Parathyroid adenoma (tissue), 2 donors: Measurements from ENCODE around the gene BUD31.
"Not testable (repeated sequence)": the region's sequence is repeated elsewhere in the genome, so short reads cannot be mapped to it uniquely, and the experiment has no call there.

Experiments
- H2AFZ ChIP-seq: fragments of 300-600 bp; sonication (generic); one replicate; pipeline ENCODE4 v1.7.0; 2017; ENCODE audit warnings: antibody characterized with exemption, mild to moderate bottlenecking
- H3K27ac ChIP-seq: fragments of 300-600 bp; sonication (generic); one replicate; pipeline ENCODE4 v1.7.0; 2017
- H3K27me3 ChIP-seq: fragments of 300-600 bp; sonication (generic); one replicate; pipeline ENCODE4 v1.7.0; 2017; ENCODE audit warnings: low read length; ENCODE audit not compliant: control insufficient read depth, insufficient read depth
- H3K36me3 ChIP-seq: fragments of 300-600 bp; sonication (generic); one replicate; pipeline ENCODE4 v1.7.0; 2017; ENCODE audit warnings: low read length; ENCODE audit not compliant: control insufficient read depth, insufficient read depth
- H3K4me1 ChIP-seq: fragments of 300-600 bp; sonication (generic); one replicate; pipeline ENCODE4 v1.7.0; 2017; ENCODE audit warnings: control low read depth
- H3K4me2 ChIP-seq: fragments of 300-600 bp; sonication (generic); one replicate; pipeline ENCODE4 v1.7.0; 2017; ENCODE audit warnings: low read length
- H3K4me3 ChIP-seq: fragments of 300-600 bp; sonication (generic); one replicate; pipeline ENCODE4 v1.7.0; 2017; ENCODE audit warnings: low read depth, low read length
- H3K79me2 ChIP-seq: fragments of 300-600 bp; sonication (generic); one replicate; pipeline ENCODE4 v1.7.0; 2017; ENCODE audit warnings: control low read depth
- H3K9ac ChIP-seq: fragments of 300-600 bp; sonication (generic); one replicate; pipeline ENCODE4 v1.7.0; 2017; ENCODE audit warnings: mild to moderate bottlenecking
- H3K9me3 ChIP-seq: fragments of 300-600 bp; sonication (generic); one replicate; pipeline ENCODE4 v1.7.0; 2017; ENCODE audit warnings: low read length; ENCODE audit not compliant: control insufficient read depth
- TF ChIP-seq, protein P1 (sequence below): fragments of 300-600 bp; sonication (generic); IDR thresholded peaks from one replicate; pipeline ENCODE4 v1.7.0; 2017; ENCODE audit warnings: antibody characterized with exemption, mild to moderate bottlenecking
- donor health status: primary hyperparathyroidism.

The BUD31 gene

DNA sequence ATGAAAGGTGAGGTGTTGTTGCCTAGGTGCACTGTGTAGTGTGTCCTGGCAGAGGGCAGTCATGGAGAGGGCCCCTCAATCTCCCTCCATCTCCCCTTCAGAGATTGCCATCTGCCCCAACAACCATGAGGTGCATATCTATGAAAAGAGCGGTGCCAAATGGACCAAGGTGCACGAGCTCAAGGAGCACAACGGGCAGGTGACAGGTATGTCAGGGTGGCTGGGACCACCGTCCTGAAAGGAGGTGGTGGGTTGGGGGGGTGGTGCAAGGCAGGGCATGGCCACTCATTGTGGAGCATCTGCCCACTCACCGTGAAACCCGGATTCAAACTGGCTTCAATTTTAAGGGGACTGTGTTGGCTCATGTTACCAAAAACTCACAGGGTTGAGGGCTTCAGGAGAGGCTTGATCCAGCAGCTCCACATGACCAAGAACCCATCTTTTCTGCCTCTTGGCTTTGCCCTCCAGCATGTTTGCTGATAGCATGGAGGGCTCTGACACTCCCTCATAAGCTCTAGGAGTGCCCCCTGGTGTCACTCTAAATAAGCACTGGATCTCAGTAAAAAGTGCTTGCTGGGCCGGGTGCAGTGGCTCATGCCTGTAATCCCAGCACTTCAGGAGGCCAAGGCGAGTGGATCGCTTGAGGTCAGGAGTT lies 22.1 kb upstream of the BUD31 start:
- H3K79me2 ChIP-seq, result peaks cover 2% of the 10 kb centered on the region
- H3K4me1 ChIP-seq, result no peaks in the 10 kb centered on the region
- no peak overlapping the region for H3K9ac ChIP-seq
- no peak overlapping the region for H3K27ac ChIP-seq
- no peak overlapping the region for H2AFZ ChIP-seq
- TF ChIP-seq, protein P1, sequence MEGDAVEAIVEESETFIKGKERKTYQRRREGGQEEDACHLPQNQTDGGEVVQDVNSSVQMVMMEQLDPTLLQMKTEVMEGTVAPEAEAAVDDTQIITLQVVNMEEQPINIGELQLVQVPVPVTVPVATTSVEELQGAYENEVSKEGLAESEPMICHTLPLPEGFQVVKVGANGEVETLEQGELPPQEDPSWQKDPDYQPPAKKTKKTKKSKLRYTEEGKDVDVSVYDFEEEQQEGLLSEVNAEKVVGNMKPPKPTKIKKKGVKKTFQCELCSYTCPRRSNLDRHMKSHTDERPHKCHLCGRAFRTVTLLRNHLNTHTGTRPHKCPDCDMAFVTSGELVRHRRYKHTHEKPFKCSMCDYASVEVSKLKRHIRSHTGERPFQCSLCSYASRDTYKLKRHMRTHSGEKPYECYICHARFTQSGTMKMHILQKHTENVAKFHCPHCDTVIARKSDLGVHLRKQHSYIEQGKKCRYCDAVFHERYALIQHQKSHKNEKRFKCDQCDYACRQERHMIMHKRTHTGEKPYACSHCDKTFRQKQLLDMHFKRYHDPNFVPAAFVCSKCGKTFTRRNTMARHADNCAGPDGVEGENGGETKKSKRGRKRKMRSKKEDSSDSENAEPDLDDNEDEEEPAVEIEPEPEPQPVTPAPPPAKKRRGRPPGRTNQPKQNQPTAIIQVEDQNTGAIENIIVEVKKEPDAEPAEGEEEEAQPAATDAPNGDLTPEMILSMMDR, result no peak
- no peak overlapping the region for H3K4me3 ChIP-seq
- H3K9me3 ChIP-seq, result no peaks in the 10 kb centered on the region
- H3K4me2 ChIP-seq, result no peak overlapping the region
- no peaks in the 10 kb centered on the region for H3K27me3 ChIP-seq
- no peaks in the 10 kb centered on the region for H3K36me3 ChIP-seq

DNA sequence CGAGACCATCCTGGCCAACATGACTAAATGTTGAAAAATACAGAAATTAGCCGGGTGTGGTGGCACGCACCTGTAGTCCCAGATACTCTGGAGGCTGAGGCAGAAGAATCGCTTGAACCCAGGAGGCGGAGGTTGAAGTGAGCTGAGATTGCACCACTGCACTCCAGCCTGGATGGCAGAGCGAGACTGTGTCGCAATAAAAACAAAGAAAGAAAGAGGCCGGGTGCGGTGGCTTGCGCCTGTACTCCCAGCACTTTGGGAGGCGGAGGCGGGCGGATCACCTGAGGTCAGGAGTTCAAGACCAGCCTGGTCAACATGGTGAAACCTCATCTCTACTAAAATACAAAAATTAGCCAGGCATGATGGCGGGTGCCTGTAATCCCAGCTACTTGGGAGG lies 21.5 kb upstream of the BUD31 start:
- not testable (repeated sequence) for H2AFZ ChIP-seq, H3K4me3 ChIP-seq, H3K9ac ChIP-seq, H3K36me3 ChIP-seq, H3K27me3 ChIP-seq, H3K4me2 ChIP-seq, H3K79me2 ChIP-seq, H3K4me1 ChIP-seq, H3K27ac ChIP-seq, H3K9me3 ChIP-seq

DNA sequence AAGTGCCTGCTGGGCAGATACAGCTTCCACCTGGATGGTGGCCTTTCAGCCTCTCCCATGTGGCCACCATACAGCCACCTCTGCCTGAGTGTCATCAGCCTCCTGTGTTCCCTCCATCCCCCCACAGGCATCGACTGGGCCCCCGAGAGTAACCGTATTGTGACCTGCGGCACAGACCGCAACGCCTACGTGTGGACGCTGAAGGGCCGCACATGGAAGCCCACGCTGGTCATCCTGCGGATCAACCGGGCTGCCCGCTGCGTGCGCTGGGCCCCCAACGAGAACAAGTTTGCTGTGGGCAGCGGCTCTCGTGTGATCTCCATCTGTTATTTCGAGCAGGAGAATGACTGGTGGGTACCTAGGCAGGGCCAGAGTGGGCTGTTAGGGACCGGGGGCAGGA lies 20.9 kb upstream of the BUD31 start:
- TF ChIP-seq, protein P1, result no peak
- H3K4me3 ChIP-seq, result no peak overlapping the region

DNA sequence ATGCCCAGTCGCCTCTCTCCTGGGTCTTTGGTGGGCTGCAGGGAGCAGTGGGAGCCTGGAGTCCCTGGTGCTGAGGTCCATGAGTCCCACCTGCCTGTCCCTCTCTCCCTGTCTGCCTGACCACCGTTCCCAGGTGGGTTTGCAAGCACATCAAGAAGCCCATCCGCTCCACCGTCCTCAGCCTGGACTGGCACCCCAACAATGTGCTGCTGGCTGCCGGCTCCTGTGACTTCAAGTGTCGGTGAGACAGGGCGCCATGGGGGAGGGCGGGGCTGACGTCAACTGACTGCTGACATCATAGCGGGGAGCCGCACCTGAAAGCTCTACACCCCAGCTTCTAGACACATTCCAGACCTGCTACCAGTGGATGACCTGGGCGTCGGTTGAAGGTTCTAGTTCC lies 19.0 kb upstream of the BUD31 start:
- H3K9ac ChIP-seq, result no peak overlapping the region
- H3K27ac ChIP-seq, result no peak overlapping the region
- H3K27me3 ChIP-seq, result no peaks in the 10 kb centered on the region
- no peak overlapping the region for H3K4me3 ChIP-seq
- peaks cover 5% of the 10 kb centered on the region for H3K4me1 ChIP-seq
- no peak overlapping the region for H2AFZ ChIP-seq
- H3K9me3 ChIP-seq, result no peaks in the 10 kb centered on the region
- TF ChIP-seq, protein P1, result no peak
- no peaks in the 10 kb centered on the region for H3K79me2 ChIP-seq
- no peak overlapping the region for H3K4me2 ChIP-seq
- no peaks in the 10 kb centered on the region for H3K36me3 ChIP-seq

More for the DNA sequence above, 20.9 kb upstream of the BUD31 start:
- no peak overlapping the region for H2AFZ ChIP-seq
- H3K27ac ChIP-seq, result no peak overlapping the region
- no peak overlapping the region for H3K9ac ChIP-seq
- H3K27me3 ChIP-seq, result no peaks in the 10 kb centered on the region
- peaks cover 5% of the 10 kb centered on the region for H3K4me1 ChIP-seq
- no peak overlapping the region for H3K4me2 ChIP-seq
- no peaks in the 10 kb centered on the region for H3K36me3 ChIP-seq
- peaks cover 2% of the 10 kb centered on the region for H3K79me2 ChIP-seq
- no peaks in the 10 kb centered on the region for H3K9me3 ChIP-seq

DNA sequence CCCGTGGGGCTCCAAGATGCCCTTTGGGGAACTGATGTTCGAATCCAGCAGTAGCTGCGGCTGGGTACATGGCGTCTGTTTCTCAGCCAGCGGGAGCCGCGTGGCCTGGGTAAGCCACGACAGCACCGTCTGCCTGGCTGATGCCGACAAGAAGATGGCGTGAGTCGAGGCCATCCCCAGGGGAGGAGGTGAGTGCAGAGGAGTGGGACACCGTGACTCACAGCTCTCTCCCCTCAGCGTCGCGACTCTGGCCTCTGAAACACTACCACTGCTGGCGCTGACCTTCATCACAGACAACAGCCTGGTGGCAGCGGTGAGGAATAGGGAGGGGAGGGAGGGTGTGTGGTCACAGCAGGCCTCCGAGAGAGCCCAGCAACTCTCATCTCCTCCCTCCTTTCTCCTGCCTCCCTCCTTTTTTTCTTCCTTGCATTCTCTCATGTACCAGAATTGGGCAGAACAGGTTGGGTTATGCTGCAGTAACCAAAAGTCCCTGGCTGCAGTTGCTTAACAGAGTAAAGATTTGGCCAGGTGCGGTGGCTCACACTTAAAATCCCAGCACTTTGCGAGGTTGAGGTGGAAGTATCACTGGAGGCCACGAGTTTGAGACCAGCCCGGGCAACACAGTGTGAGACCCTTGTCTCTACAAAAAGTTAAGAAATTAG lies 17.7 kb upstream of the BUD31 start:
- H2AFZ ChIP-seq, result no peak overlapping the region
- no peaks in the 10 kb centered on the region for H3K79me2 ChIP-seq
- H3K27ac ChIP-seq, result no peak overlapping the region
- TF ChIP-seq, protein P1, result no peak
- no peaks in the 10 kb centered on the region for H3K9me3 ChIP-seq
- no peak overlapping the region for H3K4me3 ChIP-seq
- no peak overlapping the region for H3K4me2 ChIP-seq
- H3K36me3 ChIP-seq, result no peaks in the 10 kb centered on the region
- H3K9ac ChIP-seq, result no peak overlapping the region
- peaks cover 5% of the 10 kb centered on the region for H3K4me1 ChIP-seq
- H3K27me3 ChIP-seq, result no peaks in the 10 kb centered on the region
